ENCODE data around the gene SLC7A6OS. TPM values are rescaled to one million over a fixed set of nuclear protein-coding genes. Genes with fewer than 3 reads are reported as not detected.
A peak's percentile ranks its signal among the peaks of the same experiment; 100 is the strongest.

The SLC7A6OS gene
- total and polyA plus RNA-seq, 2 experiments from 2014 or later = 8.5 to 15.8 TPM

GRCh38 chr16:68328151-68328859, 17.6 kb upstream of the SLC7A6OS start:
- no peaks in the 10 kb centered on the region for H3K9me2 ChIP-seq (ENCODE audit: insufficient read depth)
- peaks cover 32% of the 10 kb centered on the region; the same call in 1 of the 2 replicates for H3K36me3 ChIP-seq (ENCODE audit: low read depth)
- H3K27ac ChIP-seq = no peak overlapping the region
- no peak for TF ChIP-seq EZH2phosphoT487 (IDR thresholded peaks at IDR 0.05; ENCODE audit: insufficient read depth, low read depth)
- TF ChIP-seq EZH2 (IDR thresholded peaks at IDR 0.05; ENCODE audit: insufficient read depth, poor library complexity, severe bottlenecking) = no peak
- H3K4me1 ChIP-seq (ENCODE audit: insufficient read depth) = peaks cover 21% of the 10 kb centered on the region
- 45 to 48% methylated on average over 13 of the region's 13 CpGs for WGBS, 2 experiments (ENCODE audit: low coverage in 1 of 2, low lambda C conversion rate in 2 of 2, missing lambda C conversion rate in 2 of 2)
- H3K9ac ChIP-seq = no peak overlapping the region
- in situ Hi-C loops (cut with MboI) = no loop called here
- H3K4me3 ChIP-seq = no peak overlapping the region
- peak; percentile 93 for DNase-seq
- H2AFZ ChIP-seq = no peak overlapping the region
- no peaks in the 10 kb centered on the region for H4K20me1 ChIP-seq (ENCODE audit: insufficient read depth)
- no peaks in the 10 kb centered on the region for H3K79me2 ChIP-seq (ENCODE audit: insufficient read depth)
- H3K4me2 ChIP-seq (ENCODE audit: unreplicated experiment) = no peak overlapping the region
- peaks cover 25% of the 10 kb centered on the region for H3F3A ChIP-seq (ENCODE audit: insufficient read depth)
- no peaks in the 10 kb centered on the region for H3K27me3 ChIP-seq (replicated peaks; ENCODE audit: insufficient read depth)
- no peaks in the 10 kb centered on the region for H3K9me3 ChIP-seq (ENCODE audit: low read depth)

GRCh38 chr16:68324780-68325357, 14.1 kb upstream of the SLC7A6OS start:
- TF ChIP-seq EZH2 (IDR thresholded peaks at IDR 0.05; ENCODE audit: insufficient read depth, poor library complexity, severe bottlenecking) (no peak), EZH2phosphoT487 (IDR thresholded peaks at IDR 0.05; ENCODE audit: insufficient read depth, low read depth) (no peak)
- Histone ChIP-seq H3K4me3 (no peak overlapping the region), H3K4me2 (ENCODE audit: unreplicated experiment) (no peak overlapping the region), H3F3A (ENCODE audit: insufficient read depth) (no peaks in the 10 kb centered on the region), H3K27me3 (replicated peaks; ENCODE audit: insufficient read depth) (no peaks in the 10 kb centered on the region), H3K36me3 (ENCODE audit: low read depth) (peaks cover 28% of the 10 kb centered on the region), H2AFZ (no peak overlapping the region), H4K20me1 (ENCODE audit: insufficient read depth) (no peaks in the 10 kb centered on the region), H3K4me1 (ENCODE audit: insufficient read depth) (no peaks in the 10 kb centered on the region), H3K79me2 (ENCODE audit: insufficient read depth) (no peaks in the 10 kb centered on the region), H3K27ac (no peak overlapping the region), H3K9ac (no peak overlapping the region), H3K9me3 (ENCODE audit: low read depth) (no peaks in the 10 kb centered on the region), H3K9me2 (ENCODE audit: insufficient read depth) (no peaks in the 10 kb centered on the region)
- in situ Hi-C loops (cut with MboI) = no loop called here
- WGBS, 2 experiments (ENCODE audit: low coverage in 1 of 2, low lambda C conversion rate in 2 of 2, missing lambda C conversion rate in 2 of 2) = 87 to 88% methylated on average over 8 of the region's 8 CpGs
- DNase-seq = no peak

GRCh38 chr16:68324336-68324735, 13.6 kb upstream of the SLC7A6OS start:
- Histone ChIP-seq H4K20me1 (ENCODE audit: insufficient read depth) (no peaks in the 10 kb centered on the region), H3K27me3 (replicated peaks; ENCODE audit: insufficient read depth) (no peaks in the 10 kb centered on the region), H3K9me3 (ENCODE audit: low read depth) (no peaks in the 10 kb centered on the region), H3K9ac (no peak overlapping the region), H3K27ac (no peak overlapping the region), H3K9me2 (ENCODE audit: insufficient read depth) (no peaks in the 10 kb centered on the region), H3K79me2 (ENCODE audit: insufficient read depth) (no peaks in the 10 kb centered on the region), H3F3A (ENCODE audit: insufficient read depth) (no peaks in the 10 kb centered on the region), H3K36me3 (ENCODE audit: low read depth) (peaks cover 23% of the 10 kb centered on the region), H2AFZ (no peak overlapping the region), H3K4me2 (ENCODE audit: unreplicated experiment) (no peak overlapping the region), H3K4me1 (ENCODE audit: insufficient read depth) (no peaks in the 10 kb centered on the region), H3K4me3 (no peak overlapping the region)
- in situ Hi-C loops (cut with MboI) = no loop called here
- no peak for DNase-seq
- no peak for TF ChIP-seq EZH2 (IDR thresholded peaks at IDR 0.05; ENCODE audit: insufficient read depth, poor library complexity, severe bottlenecking)
- no peak for TF ChIP-seq EZH2phosphoT487 (IDR thresholded peaks at IDR 0.05; ENCODE audit: insufficient read depth, low read depth)
- WGBS, 2 experiments (ENCODE audit: low coverage in 1 of 2, low lambda C conversion rate in 2 of 2, missing lambda C conversion rate in 2 of 2) = 94 to 99% methylated on average over 5 of the region's 5 CpGs

- in situ Hi-C loops (cut with MboI) = no loop called here
- no peaks in the 10 kb centered on the region for H3K27me3 ChIP-seq (replicated peaks; ENCODE audit: insufficient read depth)
- H3K4me1 ChIP-seq (ENCODE audit: insufficient read depth) = no peaks in the 10 kb centered on the region
- no peak overlapping the region for H2AFZ ChIP-seq
- H3K27ac ChIP-seq = no peak overlapping the region
- no peaks in the 10 kb centered on the region for H3K9me2 ChIP-seq (ENCODE audit: insufficient read depth)
- no peak overlapping the region for H3K4me3 ChIP-seq
- H3K9ac ChIP-seq = no peak overlapping the region
- H3F3A ChIP-seq (ENCODE audit: insufficient read depth) = no peaks in the 10 kb centered on the region
- no peaks in the 10 kb centered on the region for H3K9me3 ChIP-seq (ENCODE audit: low read depth)
- H3K79me2 ChIP-seq (ENCODE audit: insufficient read depth) = peaks cover 11% of the 10 kb centered on the region
- DNase-seq = no peak
- 82 to 84% methylated on average over 6 of the region's 6 CpGs for WGBS, 2 experiments (ENCODE audit: low coverage in 1 of 2, low lambda C conversion rate in 2 of 2, missing lambda C conversion rate in 2 of 2)
- no peak overlapping the region for H3K4me2 ChIP-seq (ENCODE audit: unreplicated experiment)
- H4K20me1 ChIP-seq (ENCODE audit: insufficient read depth) = no peaks in the 10 kb centered on the region
- TF ChIP-seq EZH2 (IDR thresholded peaks at IDR 0.05; ENCODE audit: insufficient read depth, poor library complexity, severe bottlenecking) = no peak
- TF ChIP-seq EZH2phosphoT487 (IDR thresholded peaks at IDR 0.05; ENCODE audit: insufficient read depth, low read depth) = no peak
- H3K36me3 ChIP-seq (ENCODE audit: low read depth) = peaks cover 25% of the 10 kb centered on the region
Measured at GRCh38 chr16:68319185-68319908, 8.6 kb upstream of the SLC7A6OS start.
